Non-pigmented ciliary epithelial cell (primary cell): ENCODE measurements around the gene SIK3.

Source experiments
- DNase-seq: peaks from one replicate; pipeline ENCODE4 v3.0.0-alpha.2; 2010; ENCODE audit warnings: low read depth

The SIK3 gene

DNA sequence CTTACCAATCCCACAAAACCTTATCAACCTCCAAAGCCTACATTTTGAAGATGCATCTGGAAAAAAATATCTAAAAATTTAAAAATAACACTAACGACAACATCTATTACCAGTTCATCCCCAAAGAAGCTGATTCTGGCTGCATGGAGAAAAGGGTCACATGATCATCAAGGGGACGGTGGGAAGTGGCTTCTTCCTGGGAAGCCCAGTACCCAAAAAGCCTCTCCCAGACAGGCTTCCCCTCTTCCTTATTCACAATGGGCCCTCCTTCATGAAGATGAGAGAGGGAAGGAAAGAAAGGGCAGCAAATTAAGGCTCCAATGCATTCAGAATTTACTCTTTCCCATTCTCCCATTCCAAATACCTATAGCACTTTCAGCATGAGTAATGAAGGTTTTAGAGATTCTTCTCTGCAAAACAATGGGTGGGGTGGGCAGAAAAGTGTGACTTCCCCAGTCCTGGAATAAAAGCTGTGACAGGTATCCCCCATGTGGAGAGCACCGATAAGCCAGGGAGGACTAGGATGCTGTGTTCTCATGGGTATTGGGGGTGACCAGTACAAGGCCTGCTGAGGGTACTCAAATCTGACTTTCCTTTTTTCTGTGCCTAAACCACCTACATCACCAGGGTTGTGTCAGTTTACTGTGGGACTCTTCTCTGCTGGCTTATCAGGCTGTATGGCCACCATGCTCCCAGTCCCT lies 88.2 kb downstream of the SIK3 start:
- DNase-seq, result no peak

DNA sequence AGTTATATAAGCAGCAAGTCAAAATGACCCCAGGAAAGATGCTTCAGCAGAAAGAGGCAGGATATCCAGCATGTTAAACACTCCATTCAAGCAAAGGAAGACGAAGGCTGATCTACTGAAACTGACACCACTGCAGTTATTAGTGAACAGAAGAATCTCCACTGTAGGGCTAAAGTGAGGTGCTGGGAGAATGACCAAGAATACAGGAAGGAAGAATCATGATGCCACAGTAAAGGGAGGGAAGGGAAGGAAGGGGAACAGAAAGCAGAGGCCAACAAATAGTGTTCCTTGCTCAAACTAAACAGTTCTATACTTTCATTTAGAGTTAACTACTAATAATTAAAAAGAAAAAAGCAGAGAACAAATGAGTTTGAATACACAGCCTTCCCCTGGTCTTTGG lies 92.5 kb downstream of the SIK3 start:
- DNase-seq, result no peak

DNA sequence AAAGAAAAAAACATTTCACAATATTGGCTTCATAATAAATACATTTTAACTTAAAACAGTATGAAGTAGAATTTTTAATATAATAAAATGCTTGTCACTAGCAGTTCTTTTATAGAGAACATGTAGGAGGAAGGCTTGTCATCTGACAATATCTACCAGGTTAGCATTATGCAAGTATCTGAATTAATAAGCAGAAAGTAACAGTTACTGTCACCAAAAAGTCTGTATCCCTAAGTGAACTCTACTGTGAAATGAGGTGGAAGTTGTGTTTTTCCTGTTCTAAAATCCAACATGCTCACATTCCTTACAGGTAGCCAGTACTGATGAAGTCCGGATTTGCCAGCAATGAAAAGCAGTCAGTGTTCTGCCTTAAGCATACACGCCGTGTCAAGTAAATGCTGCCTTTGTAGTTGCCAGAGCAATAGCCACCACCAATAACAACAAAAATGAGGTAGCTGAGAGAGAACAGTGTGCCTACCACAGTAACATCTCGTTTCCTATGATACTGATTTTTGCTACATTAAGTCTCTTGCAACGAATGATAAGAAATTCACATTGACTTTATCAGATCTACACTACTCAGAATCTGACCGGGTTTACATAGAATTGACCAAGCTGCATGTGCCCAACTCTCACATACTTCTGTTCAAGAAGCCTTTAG lies 95.5 kb downstream of the SIK3 start:
- DNase-seq, result no peak

DNA sequence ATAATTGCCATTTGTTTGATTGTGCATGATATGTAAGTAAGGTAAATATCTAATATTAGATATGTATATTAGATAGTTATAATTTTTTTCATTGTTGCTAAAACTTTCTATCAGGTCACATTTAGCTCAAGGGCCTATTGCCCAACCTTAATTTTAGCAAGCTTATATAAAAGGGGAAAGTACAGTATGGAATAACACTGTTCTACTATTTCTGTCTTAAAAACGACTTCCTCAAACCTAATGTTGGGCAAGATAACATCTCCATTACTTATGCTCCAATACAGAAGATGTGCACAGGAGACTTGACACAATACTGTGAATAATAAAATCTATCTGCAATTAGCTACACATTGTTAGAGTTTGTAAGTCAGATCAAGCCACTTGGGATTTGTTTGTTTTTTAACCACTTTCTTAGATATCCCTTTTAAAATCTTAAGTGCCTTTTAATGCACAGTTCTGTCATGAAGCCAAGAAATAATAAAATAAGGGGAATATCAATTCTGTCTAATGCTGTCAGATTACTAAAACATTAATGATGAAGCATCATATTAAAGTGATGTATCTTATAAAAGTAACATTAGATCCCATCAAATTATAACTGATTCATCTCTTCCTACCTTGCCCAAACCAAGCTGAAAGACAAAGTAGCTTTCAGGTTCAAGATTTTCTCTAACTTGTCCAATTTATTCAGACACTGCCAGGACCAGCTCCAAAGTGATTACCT lies 98.1 kb downstream of the SIK3 start:
- DNase-seq, result no peak

DNA sequence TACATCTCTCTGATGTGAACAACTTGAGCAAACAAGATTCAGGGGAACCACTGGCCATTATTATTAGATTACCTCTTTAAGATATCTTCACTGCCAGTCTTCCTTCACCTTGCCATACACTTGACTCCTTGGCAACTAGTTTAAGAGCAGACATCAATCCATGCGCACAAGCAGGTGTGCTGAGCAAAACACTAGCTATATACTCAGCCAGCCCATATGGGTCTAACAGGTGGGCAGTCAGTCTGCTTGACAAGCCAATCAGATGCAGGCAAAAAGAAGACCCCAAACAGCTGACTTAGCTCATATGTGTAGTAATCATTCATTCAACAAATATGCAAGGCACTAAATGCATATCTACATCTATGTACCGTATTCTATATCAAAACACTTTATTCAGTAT lies 101.2 kb downstream of the SIK3 start:
- DNase-seq, result no peak

DNA sequence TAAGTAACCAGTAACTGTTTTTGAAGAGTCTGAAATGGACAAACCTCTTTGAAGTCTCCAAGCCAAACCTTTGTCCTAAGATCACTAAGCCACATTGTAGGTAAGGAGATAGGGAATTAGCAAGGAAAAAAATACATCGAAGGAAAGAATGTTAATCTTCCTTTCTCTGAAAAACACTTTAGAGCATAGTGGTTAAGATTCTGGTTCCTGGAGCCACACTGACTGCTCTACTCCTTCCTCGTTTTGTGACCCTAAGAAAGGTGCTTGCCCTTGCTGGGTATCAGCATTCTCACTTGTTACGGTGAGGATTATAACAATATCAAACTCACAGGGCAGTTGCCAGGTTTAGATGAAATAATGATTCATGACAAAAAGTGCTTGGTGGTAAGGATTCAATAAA lies 104.0 kb downstream of the SIK3 start:
- no peak for DNase-seq

DNA sequence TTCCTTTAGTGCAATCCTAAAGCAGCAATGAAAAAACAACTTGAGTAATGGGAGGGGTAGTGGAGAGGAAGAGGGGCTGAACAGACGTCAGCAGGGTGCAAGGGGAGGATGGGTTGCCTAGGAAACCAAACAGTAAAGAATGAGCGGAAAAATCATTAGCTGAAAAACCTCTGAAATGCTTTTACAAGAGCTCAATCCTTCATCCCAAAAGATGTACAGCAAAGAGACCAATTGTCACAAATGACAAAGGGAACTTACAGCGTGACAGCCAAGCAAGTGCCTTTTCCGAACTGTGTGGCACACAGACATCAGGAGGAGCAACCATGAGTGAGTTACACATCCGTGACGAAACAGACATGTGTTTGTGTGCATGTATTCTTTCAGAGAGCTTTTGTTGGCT lies 104.6 kb downstream of the SIK3 start:
- DNase-seq, result no peak

DNA sequence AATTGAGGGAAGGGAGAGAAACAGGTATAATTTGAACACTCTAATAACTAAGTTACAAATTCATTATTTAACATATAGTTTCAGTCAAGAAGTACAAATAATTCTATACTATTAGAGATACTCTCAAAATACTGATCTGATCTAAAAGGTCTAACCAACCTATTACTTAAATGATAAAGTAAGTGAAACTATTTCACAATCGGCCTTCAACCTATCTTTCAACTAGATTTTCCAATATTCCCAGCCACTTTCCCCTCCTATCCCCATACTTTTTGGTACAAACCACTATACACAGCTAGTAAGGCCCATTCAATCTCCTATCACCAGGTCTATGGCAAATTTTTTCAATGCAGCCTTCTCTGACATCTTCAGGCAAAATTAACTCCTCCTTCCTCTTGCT lies 106.7 kb downstream of the SIK3 start:
- no peak for DNase-seq

DNA sequence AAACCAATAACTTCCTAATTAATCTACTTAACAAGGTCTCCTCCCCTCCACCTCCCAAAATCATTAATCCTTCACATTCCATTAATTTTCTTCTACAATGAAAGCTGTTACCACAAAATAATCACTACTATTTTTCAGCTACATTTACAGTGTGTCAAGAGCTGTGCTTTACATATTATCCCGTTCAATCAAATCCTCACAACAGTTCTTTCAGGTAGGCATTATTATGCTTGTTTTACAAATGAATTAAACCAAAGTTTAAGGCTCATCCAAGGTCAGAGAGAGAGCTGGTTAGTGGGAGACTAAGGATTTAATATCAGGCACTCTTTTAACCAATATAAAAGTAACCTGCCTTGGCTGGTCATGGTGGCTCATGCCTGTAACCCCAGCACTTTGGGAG lies 107.4 kb downstream of the SIK3 start:
- no peak for DNase-seq

DNA sequence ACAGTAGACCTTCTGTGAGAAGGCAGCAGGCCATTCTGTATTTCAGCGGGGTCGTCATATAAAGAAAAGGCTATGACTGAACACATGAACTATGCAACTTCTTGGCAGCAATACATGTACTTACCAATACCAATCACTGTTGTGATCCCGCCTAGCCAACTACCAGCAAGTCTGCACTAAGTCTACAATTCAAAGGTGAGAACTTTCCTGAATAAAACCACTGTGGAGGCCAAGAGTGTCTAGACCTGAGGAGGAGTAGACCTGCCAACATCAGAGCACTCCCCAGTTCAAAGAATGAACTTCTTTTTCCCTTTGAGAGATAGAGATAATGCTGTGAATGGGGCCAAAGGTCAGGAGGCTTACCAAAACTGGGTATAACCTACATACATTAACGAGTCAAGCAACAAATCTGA lies 108.2 kb downstream of the SIK3 start:
- DNase-seq, result peak; percentile 66

DNA sequence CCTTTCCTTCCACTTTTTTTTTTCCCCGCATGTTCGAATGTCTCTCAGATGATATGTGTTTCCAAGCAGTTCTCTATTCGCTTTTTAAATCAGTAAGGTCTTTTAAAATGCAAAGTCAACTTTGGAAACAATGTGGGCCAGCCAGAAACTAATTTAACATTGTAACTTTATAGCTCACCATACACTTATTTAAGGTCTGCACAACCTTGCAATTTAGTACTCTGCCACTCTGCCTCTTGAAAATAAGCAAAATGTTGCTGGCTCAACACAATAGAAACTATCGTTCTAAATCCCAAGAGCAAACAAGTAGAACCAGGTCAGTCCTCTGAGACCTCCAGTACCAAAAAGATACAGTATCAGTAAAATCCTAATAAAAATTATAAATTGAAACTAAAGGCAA lies 109.0 kb downstream of the SIK3 start:
- DNase-seq, result no peak

DNA sequence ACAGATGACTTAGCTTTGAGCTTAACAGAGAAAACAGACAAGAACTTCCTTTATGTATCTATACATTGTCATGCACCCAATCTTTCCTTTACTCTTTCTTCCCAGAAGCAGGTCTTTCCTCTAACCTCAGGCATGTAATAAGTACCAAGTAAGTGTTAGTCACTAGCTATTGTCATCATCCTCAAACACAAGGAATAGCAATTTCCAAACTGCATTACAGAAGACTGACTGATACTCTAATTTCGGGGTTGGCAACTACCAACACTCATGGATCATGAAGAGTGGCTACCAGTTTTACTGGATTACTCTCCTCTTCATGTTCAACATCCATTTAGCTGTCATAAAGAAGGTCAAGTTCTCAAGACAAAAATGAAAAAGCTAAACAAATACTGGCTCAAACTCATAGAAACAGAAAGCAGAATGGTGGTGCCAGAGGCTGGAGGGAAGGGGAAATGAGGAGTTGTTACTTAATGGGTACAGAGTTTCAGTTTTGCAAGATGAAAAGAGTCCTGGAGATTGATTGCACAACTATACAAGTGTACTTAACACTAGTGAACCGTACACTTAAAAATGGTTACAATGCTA lies 111.6 kb downstream of the SIK3 start:
- peak; percentile 50 for DNase-seq

DNA sequence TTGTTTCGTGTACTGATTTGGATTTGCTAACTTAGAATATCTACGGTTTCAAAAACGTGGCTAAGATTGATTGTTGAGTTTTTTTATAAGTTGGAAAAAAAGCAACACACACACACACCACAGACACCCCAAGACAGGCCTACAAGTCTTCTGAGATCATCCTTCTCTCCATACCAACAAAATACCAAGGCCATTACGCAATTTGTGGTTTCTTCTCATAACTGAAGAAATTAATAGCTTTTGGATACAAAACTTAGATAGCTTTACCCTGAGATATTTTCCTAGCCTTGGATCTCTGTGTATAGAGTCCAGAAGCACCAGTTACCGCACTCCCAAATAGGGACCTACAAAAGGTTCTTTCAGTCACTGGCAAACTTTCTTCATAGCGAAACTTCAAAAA lies 113.6 kb downstream of the SIK3 start:
- DNase-seq, result peak; percentile 93

DNA sequence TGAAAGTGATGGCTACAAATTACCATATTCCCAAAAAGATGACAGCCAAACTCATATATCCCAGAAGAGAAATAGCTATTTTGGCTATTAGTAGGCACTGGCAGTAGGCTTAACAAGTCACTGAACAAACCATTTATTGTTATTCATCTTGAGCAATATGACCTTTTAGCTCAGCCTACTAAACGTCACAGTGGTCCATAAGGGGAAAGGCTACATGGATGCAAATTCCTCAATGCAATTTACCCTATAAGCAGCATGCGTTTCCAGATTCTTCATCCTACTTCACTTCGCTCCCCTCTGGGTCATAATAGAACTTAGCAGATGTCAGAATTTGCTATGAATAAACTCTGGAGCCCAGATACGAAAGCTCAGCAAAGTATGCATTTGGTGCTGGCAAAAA lies 114.0 kb downstream of the SIK3 start:
- no peak for DNase-seq

DNA sequence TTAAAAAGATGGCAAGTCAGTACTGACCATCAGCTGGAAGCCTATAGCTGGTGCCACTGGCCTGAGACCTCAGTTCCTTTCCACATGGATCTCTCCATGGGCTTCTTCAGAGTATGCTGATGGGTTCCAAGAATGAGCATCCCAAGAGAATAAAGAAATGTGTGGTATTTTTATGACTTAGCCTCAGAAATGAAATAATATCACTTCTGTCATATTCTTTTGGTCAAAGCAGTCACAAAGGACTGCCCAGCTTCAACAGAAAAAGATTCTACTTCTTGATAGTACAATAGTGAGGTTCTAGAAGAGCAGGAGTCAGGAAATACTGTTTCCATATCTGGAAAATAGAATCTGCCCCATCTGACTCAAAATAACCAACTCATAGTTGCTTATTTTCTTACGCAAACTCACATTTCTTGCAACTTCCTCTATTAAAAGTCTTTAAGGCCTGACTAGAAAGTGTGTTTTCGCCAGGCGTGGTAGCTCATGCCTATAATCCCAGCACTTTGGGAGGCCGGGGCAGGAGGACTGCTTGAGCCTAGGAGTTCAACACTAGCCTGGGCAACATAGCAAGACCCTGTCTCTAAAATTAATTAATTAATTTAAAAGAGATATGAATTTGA lies 116.9 kb downstream of the SIK3 start:
- no peak for DNase-seq

DNA sequence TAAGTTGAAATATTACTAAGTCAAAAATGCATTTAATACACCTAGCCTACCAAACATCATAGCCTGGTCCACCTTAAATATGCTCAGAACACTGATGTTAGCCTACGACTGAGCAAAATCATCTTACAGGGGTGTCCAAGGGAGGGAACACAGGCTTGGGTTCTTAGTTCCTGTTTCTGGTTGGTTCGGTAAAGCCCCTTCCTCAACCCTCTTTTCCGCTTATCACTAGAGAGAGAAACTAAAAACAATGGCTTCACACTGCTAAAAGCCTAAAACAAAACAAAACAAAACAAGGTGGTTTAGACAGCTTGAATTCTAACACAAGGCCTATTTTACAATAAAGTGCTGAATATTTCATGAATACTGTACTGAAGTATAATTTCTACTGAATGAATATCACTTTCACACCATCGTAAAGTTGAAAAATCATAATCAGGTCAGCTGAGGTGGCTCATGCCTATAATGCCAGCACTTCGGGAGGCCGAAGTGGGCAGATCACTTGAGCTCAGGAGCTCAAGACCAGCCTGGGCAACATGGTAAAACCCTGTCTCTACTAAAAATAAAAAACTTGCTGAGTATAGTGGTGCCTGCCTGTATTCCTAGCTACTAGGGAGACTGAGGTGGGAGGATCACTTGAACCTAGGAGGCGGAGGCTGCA lies 118.0 kb downstream of the SIK3 start:
- DNase-seq, result no peak

DNA sequence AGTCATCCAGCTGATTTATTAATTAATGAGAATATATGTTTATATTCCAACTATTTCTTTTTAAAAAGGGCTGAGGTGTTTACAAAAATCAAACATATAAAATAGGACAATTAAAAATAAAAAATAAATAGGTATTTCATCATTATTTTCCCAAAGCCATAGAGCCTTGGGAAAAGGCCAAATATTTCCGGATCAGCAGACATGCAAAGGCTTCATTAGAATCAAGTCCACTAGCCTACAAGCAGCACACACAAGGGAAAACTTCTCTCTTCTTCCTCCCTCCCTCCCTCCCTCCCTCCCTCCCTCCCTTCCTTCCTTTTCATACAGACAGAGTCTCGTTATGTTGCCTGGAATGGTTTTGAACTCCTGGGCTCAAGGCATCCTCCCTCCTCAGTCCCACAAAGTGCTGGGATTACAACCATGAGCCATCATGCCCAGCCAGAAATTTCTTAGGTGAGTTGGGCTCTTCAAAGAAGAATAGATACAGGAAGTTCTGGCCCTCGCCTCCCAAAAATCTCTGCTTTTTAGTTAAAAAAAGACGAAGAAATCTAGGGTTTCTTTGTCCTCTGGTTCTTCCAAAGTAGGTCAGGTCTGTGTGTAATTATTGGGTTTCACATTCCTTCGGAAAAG lies 121.2 kb downstream of the SIK3 start:
- DNase-seq, result no peak

DNA sequence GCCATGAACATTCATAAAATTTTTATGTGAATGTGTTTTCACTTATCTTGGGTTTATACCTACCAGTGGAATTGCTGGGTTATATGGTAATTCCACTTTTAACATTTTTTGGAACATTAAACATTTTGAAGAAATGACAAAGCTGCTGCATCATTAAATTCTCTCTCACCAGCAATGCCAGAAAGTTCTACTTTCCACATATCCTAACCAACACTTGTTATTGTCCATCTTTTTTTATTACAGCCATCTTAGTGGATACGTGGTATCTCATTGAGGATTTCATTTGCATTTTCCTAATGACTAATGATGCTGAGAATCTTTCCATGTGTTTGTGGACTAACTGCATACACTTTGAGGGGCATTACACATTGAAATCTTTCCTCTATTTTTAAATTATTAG lies 122.6 kb downstream of the SIK3 start:
- DNase-seq, result no peak

DNA sequence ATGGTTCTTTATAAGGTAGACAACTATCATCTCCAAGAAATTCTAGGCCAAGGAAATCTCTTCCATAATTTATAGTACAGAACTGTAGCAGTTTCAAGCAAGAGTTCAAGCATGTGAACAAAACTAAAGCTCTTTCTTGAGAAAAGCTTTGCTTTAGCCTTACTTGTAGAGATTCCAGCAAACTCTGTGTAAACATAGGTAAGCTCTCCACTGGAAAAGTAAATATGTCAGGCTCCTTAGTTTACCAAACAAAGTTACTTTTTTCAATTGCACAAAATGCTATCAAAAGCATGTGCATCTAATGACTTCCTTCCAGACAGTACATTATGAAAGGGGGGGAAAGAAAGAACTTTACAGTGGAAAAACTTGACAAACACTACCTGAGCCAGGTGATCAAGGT lies 125.0 kb downstream of the SIK3 start:
- DNase-seq, result no peak

DNA sequence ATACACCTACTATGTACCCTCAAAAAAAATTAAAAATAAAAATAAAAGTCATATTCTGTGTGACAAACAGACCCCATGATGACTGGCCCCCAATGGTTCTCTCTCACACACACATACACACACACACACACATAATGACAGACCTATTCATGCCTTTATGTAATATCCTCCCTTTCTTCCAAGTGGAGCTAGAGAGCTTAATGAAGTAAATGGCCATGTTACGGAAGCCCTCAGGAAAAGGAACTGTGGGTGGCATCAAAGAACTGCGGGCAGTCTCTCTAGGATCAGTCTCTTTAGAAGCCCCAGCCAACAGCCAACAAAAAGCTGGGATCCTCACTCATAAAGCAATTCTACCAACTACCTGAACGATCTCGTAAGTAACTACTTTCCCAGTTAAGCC lies 125.5 kb downstream of the SIK3 start:
- no peak for DNase-seq

DNA sequence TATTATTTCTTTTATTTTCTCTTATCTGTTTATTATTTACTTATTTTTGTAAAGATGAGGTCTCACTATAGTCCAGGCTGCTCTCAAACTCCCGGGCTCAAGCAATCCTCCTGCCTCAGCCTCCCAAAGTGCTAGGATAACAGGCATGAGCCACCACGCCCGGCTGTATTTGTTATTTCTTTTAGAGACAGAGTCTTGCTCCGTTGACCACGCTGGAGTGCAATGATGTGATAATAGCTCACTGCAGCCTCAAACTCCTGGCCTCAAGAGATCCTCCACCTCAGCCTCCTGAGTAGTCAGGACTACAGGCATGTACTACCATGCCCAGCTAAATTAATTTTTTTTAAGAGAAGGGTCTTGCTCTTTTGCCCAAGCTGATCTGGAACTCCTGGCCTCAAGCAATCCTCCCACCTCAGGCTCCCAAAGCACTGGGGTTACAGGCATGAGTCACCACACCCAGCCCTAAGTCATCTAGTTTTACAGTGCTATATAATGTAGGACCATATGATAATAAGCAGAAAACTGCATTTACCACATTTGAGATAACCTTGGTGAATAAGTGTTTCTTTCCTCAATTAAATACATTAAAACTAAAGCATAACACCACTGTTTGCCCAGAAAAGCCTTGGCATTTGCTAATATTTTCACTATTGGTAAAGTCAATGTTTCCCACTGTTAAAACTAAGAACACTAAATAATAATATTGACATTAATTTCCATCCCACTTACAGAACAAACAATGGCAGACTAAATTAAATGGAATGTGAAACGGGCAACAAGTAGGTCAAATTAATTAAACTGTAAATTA lies 127.5 kb downstream of the SIK3 start:
- no peak for DNase-seq
